A673 (cell line): ENCODE results near the gene QRSL1. TPM values are rescaled to one million over a fixed set of nuclear protein-coding genes. Genes with fewer than 3 reads are reported as not detected.

Experiments
- BruUV-seq: library from RNA; stranded (reverse); fragments of 400-500 nt; replicated peaks from 2 replicates; lab custom pipeline; 2021; lab: Mats Ljungman, UMichigan
- CTCF ChIA-PET: fragments of 300-600 bp; sonication (Branson Sonifier 250); formaldehyde crosslinking; loops from one replicate; lab custom pipeline; 2022; ENCODE audit warnings: antibody characterized with exemption; lab: Charles Lee
- POLR2A ChIA-PET: fragments of 300-600 bp; sonication (Branson Sonifier 250); formaldehyde crosslinking; loops from one replicate; lab custom pipeline; 2022; ENCODE audit warnings: antibody characterized with exemption; ENCODE audit not compliant: low non-redundant PET; lab: Charles Lee
- DNase-seq: peaks from one replicate; pipeline ENCODE4 v3.0.0-alpha.2; 2015; ENCODE audit warnings: low spot score
- H3K27ac ChIP-seq: fragments of 200-600 bp; sonication (generic); 2 replicates; pipeline ENCODE4 v1.5.1; 2016; ENCODE audit warnings: mixed run types, low read depth, mild to moderate bottlenecking, mixed read lengths, antibody characterized with exemption, low read length; ENCODE audit not compliant: poor library complexity, severe bottlenecking
- H3K27me3 ChIP-seq: fragments of 200-600 bp; sonication (generic); replicated peaks from 2 replicates; pipeline ENCODE4 v1.6.1; 2017; ENCODE audit warnings: mixed run types, low read depth, mild to moderate bottlenecking, mixed read lengths, antibody characterized with exemption, low read length; ENCODE audit not compliant: insufficient read depth, poor library complexity
- H3K36me3 ChIP-seq: fragments of 200-600 bp; sonication (generic); 2 replicates; pipeline ENCODE4 v1.6.1; 2016; ENCODE audit warnings: mixed run types, mild to moderate bottlenecking, mixed read lengths, antibody characterized with exemption, low read length; ENCODE audit not compliant: insufficient read depth, poor library complexity, severe bottlenecking
- H3K4me1 ChIP-seq: fragments of 200-600 bp; sonication (generic); 2 replicates; pipeline ENCODE4 v1.6.1; 2017; ENCODE audit warnings: mixed run types, mild to moderate bottlenecking, mixed read lengths, antibody characterized with exemption, low read length; ENCODE audit not compliant: insufficient read depth, poor library complexity, severe bottlenecking
- H3K4me3 ChIP-seq: fragments of 200-600 bp; sonication (generic); 2 replicates; pipeline ENCODE4 v1.5.1; 2016; ENCODE audit warnings: low read depth, mixed run types, mild to moderate bottlenecking, mixed read lengths, low read length; ENCODE audit not compliant: poor library complexity, severe bottlenecking
- H3K9me3 ChIP-seq: fragments of 200-600 bp; sonication (generic); 2 replicates; pipeline ENCODE4 v1.6.1; 2016; ENCODE audit warnings: mixed run types, low read depth, mild to moderate bottlenecking, mixed read lengths, antibody characterized with exemption, low read length; ENCODE audit not compliant: poor library complexity, severe bottlenecking
- CTCF ChIP-seq: fragments of 300-800, 200-600 bp; sonication (generic); conservative IDR thresholded peaks from 2 replicates; pipeline ENCODE4 v1.5.1; 2017; ENCODE audit warnings: low read depth, mild to moderate bottlenecking, antibody characterized with exemption, low read length, moderate library complexity, mixed read lengths
- EZH2 ChIP-seq: fragments of 200-600 bp; sonication (generic); IDR thresholded peaks from 2 replicates; pipeline ENCODE4 v1.6.1; 2017; ENCODE audit warnings: borderline replicate concordance, low read depth, mild to moderate bottlenecking, mixed read lengths, antibody characterized with exemption, low read length; ENCODE audit not compliant: poor library complexity, severe bottlenecking
- intact Hi-C: fragments of 100-400 bp; cut with micrococcal nuclease; formaldehyde crosslinking; loops from one replicate; pipeline ENCODE4 v1.10.0; 2022; ENCODE audit not compliant: unreplicated experiment
- total RNA-seq: library from RNA; stranded (reverse); gene quantifications from 2 replicates; pipeline ENCODE4 v1.2.3, GENCODE V29; 2021

The QRSL1 gene
- total RNA-seq, 1 experiment from 2014 or later: 20.4 TPM

GRCh38 chr6:106643061-106643460 lies 13.7 kb downstream of the QRSL1 start:
- no peak overlapping the region for H3K27ac ChIP-seq
- POLR2A ChIA-PET: no interaction called here
- peaks cover 8% of the 10 kb centered on the region for H3K4me1 ChIP-seq
- H3K4me3 ChIP-seq: no peak overlapping the region
- CTCF ChIA-PET: interaction anchor here (0.6 kb wide), 1 partner anchor 935 kb away, joined by 3 read pairs; no protein-coding TSS in a partner anchor
- no TSS peak for BruUV-seq
- H3K27me3 ChIP-seq: no peaks in the 10 kb centered on the region
- TF ChIP-seq CTCF (no peak), EZH2 (no peak)
- peaks cover 29% of the 10 kb centered on the region for H3K36me3 ChIP-seq
- intact Hi-C loops: no loop called here
- no peaks in the 10 kb centered on the region for H3K9me3 ChIP-seq
- DNase-seq: no peak

- TF ChIP-seq CTCF (no peak), EZH2 (no peak)
- no peak for DNase-seq
- BruUV-seq: no TSS peak
- Histone ChIP-seq H3K4me3 (no peak overlapping the region), H3K4me1 (peaks cover 21% of the 10 kb centered on the region), H3K36me3 (peaks cover 38% of the 10 kb centered on the region), H3K9me3 (no peaks in the 10 kb centered on the region), H3K27me3 (no peaks in the 10 kb centered on the region), H3K27ac (no peak overlapping the region)
- intact Hi-C loops: no loop called here
- CTCF ChIA-PET: interaction anchor here (0.6 kb wide), 1 partner anchor 43 kb away, joined by 5 read pairs; no protein-coding TSS in a partner anchor
- POLR2A ChIA-PET: no interaction called here
Measured at GRCh38 chr6:106648651-106649308, 19.4 kb downstream of the QRSL1 start.

- ChIA-PET CTCF (no interaction called here), POLR2A (no interaction called here)
- H3K36me3 ChIP-seq: peaks cover 58% of the 10 kb centered on the region
- no TSS peak for BruUV-seq
- H3K4me3 ChIP-seq: no peak overlapping the region
- H3K4me1 ChIP-seq: peaks cover 14% of the 10 kb centered on the region
- H3K27me3 ChIP-seq: no peaks in the 10 kb centered on the region
- no peak for DNase-seq
- intact Hi-C loops: no loop called here
- H3K9me3 ChIP-seq: peaks cover 15% of the 10 kb centered on the region
- H3K27ac ChIP-seq: no peak overlapping the region
- TF ChIP-seq EZH2: no peak
- no peak for TF ChIP-seq CTCF
Measured at GRCh38 chr6:106658469-106658868, 29.1 kb downstream of the QRSL1 start.
